ENCODE measurements around the gene RGL1. TPM values are rescaled to one million over a fixed set of nuclear protein-coding genes. Genes with fewer than 3 reads are reported as not detected.
A peak's percentile ranks its signal among the peaks of the same experiment; 100 is the strongest.

Gene RGL1
- total RNA-seq, 2 donors from 2014 or later = 7.3 to 12.7 TPM

GRCh38 chr1:183956559-183957188 lies 151.8 kb downstream of the RGL1 start:
- peak; percentile 46 for ATAC-seq
- intact Hi-C loops (cut with DNase I, micrococcal nuclease) = no loop called here
- no peak for DNase-seq

- ATAC-seq = no peak
- DNase-seq = no peak
- intact Hi-C loops (cut with DNase I, micrococcal nuclease) = no loop called here
Measured at GRCh38 chr1:183957216-183957830, 152.4 kb downstream of the RGL1 start.

- intact Hi-C loops (cut with DNase I, micrococcal nuclease) = no loop called here
- DNase-seq = no peak
- no peak for ATAC-seq
Measured at GRCh38 chr1:183958958-183959357, 154.0 kb downstream of the RGL1 start.

GRCh38 chr1:183961132-183961531 lies 156.2 kb downstream of the RGL1 start:
- DNase-seq = no peak
- ATAC-seq = no peak
- intact Hi-C loops (cut with DNase I, micrococcal nuclease) = no loop called here

- no peak for DNase-seq
- no peak for ATAC-seq
- intact Hi-C loops (cut with DNase I, micrococcal nuclease) = no loop called here
Measured at GRCh38 chr1:183962903-183963302, 158.0 kb downstream of the RGL1 start.

GRCh38 chr1:183965726-183966125 lies 160.8 kb downstream of the RGL1 start:
- ATAC-seq (no peak), DNase-seq (no peak)
- intact Hi-C loops (cut with DNase I, micrococcal nuclease) = no loop called here

GRCh38 chr1:183966487-183966886 lies 161.6 kb downstream of the RGL1 start:
- ATAC-seq (no peak), DNase-seq (no peak)
- intact Hi-C loops (cut with DNase I, micrococcal nuclease) = no loop called here

- ATAC-seq (no peak), DNase-seq (no peak)
- intact Hi-C loops (cut with DNase I, micrococcal nuclease) = no loop called here
Measured at GRCh38 chr1:183967914-183968313, 163.0 kb downstream of the RGL1 start.

- no peak for DNase-seq
- no peak for ATAC-seq
- intact Hi-C loops (cut with DNase I, micrococcal nuclease) = no loop called here
Measured at GRCh38 chr1:183968386-183968785, 163.5 kb downstream of the RGL1 start.

GRCh38 chr1:183970516-183971300 lies 165.8 kb downstream of the RGL1 start:
- intact Hi-C loops (cut with DNase I, micrococcal nuclease) = no loop called here
- DNase-seq (no peak), ATAC-seq (no peak)

GRCh38 chr1:183975651-183976050 lies 170.7 kb downstream of the RGL1 start:
- intact Hi-C loops (cut with DNase I, micrococcal nuclease) = no loop called here
- no peak for ATAC-seq
- no peak for DNase-seq

GRCh38 chr1:183977717-183978116 lies 172.8 kb downstream of the RGL1 start:
- intact Hi-C loops (cut with DNase I, micrococcal nuclease) = no loop called here
- no peak for DNase-seq
- ATAC-seq = no peak

Other genes with a start within 250 kb of the RGL1 start
- 1 to 10 TPM; 3.1 to 7.0 TPM for gene NCF2, start 214.7 kb upstream of the RGL1 start, total RNA-seq
- gene ARPC5, start 169.3 kb upstream of the RGL1 start, total RNA-seq = 100 to 1,000 TPM; 153 to 169 TPM
- gene APOBEC4, start 151.8 kb upstream of the RGL1 start, total RNA-seq = under 1 TPM in 1 of 2 donors, not detected in 1; 0.25 TPM
- under 1 TPM; 0.12 to 0.64 TPM for gene COLGALT2, start 232.6 kb downstream of the RGL1 start, total RNA-seq
- 10 to 100 TPM in 1 of 2 donors, 1 to 10 TPM in 1; 9.5 to 11.1 TPM for gene TSEN15, start 246.6 kb downstream of the RGL1 start, total RNA-seq